Spleen (tissue), 11 donors: ENCODE results near the gene ROBO1. TPM values are rescaled to one million over a fixed set of nuclear protein-coding genes. Genes with fewer than 3 reads are reported as not detected.

ENCODE experiments used
- DNase-seq: peaks from one replicate; pipeline ENCODE4 v3.0.0-alpha.2; 2020
- H3K27ac ChIP-seq, 8 donors: fragments of 200-600 bp; sonication (generic) in 7 of 8; 1 replicate in 4 of 8; 2 replicates in 4 of 8; pipeline versions ENCODE4 v1.5.0 to v1.8.0; 2016 to 2021; ENCODE audit warnings: inconsistent platforms in 4 of 8, mild to moderate bottlenecking in 4 of 8, moderate library complexity in 1 of 8
- H3K27me3 ChIP-seq, 7 donors: fragments of 200-600 bp; sonication (generic) in 6 of 7; replicated peaks in 1 of 7; 1 replicate in 4 of 7; 2 replicates in 3 of 7; pipeline versions ENCODE4 v1.5.0 to v1.8.0; 2016 to 2021; ENCODE audit warnings: inconsistent platforms in 3 of 7, mild to moderate bottlenecking in 1 of 7
- H3K36me3 ChIP-seq, 6 donors: fragments of 200-600 bp; sonication (generic) in 5 of 6; 1 replicate in 4 of 6; 2 replicates in 2 of 6; pipeline versions ENCODE4 v1.5.0 to v1.8.0; 2016 to 2021; ENCODE audit warnings: inconsistent platforms in 2 of 6
- H3K4me1 ChIP-seq, 6 donors: fragments of 200-600 bp; sonication (generic) in 5 of 6; 1 replicate in 3 of 6; 2 replicates in 3 of 6; pipeline versions ENCODE4 v1.5.0 to v1.8.0; 2016 to 2021; ENCODE audit warnings: inconsistent platforms in 3 of 6
- H3K4me3 ChIP-seq, 8 donors: fragments of 200-600 bp; sonication (generic) in 7 of 8; 1 replicate in 4 of 8; 2 replicates in 4 of 8; pipeline versions ENCODE4 v1.5.0 to v1.8.0; 2016 to 2021; ENCODE audit warnings: inconsistent platforms in 4 of 8, mild to moderate bottlenecking in 4 of 8, moderate library complexity in 2 of 8
- H3K9me3 ChIP-seq, 8 donors: fragments of 200-600 bp; sonication (generic) in 7 of 8; 1 replicate in 4 of 8; 2 replicates in 4 of 8; pipeline versions ENCODE4 v1.5.0 to v1.8.0; 2016 to 2021; ENCODE audit warnings: inconsistent platforms in 4 of 8
- CTCF ChIP-seq, 11 experiments: fragments of 200-600 bp in 7 of 11; fragments of 450-650 bp in 4 of 11; sonication (generic) in 4 of 11; IDR thresholded peaks in 8 of 11; conservative IDR thresholded peaks in 3 of 11; 1 replicate in 7 of 11; 2 replicates in 4 of 11; pipeline versions ENCODE4 v1.4.0 to v1.8.0; 2016 to 2021; ENCODE audit warnings: antibody characterized with exemption in 11 of 11, inconsistent platforms in 4 of 11, mild to moderate bottlenecking in 1 of 11
- POLR2A ChIP-seq, 3 donors: fragments of 450-650 bp; IDR thresholded peaks; one replicate each; pipeline ENCODE4 v1.5.1; 2017; ENCODE audit warnings: antibody characterized with exemption in 3 of 3, mild to moderate bottlenecking in 1 of 3
- POLR2AphosphoS5 ChIP-seq, 3 donors: sonication (generic); formaldehyde crosslinking; IDR thresholded peaks; one replicate each; pipeline ENCODE4 v1.5.1; 2017; ENCODE audit warnings: antibody characterized with exemption in 3 of 3
- WGBS, 5 donors: extraction: QIAGEN DNeasy Blood & Tissue Kit in 3 of 5; methylation state at CpG; one replicate each; pipeline versions ENCODE4 v1.1.5 to v1.1.7; 2013 to 2018; 5-methylcytosine and 5-hydroxymethylcytosine counted together
- intact Hi-C: fragments of 100-400 bp; cut with DNase I; formaldehyde crosslinking; loops from one replicate; pipeline ENCODE4 v1.15.0; 2023; ENCODE audit warnings: low total_unique reads
- polyA plus RNA-seq, 3 donors: library from polyadenylated mRNA; stranded (reverse); fragments of 200-250 nt; gene quantifications; one replicate each; pipeline ENCODE4 v1.2.1, GENCODE V29; 2013
- total RNA-seq, 7 donors: library from RNA; depleted of rRNA in 3 of 7; stranded (reverse); fragments of >200 nt in 3 of 7; fragmentation: NEBNext Ultra II Directional in 4 of 7; extraction: Animal tissue kit (Norgen Biotek cat#: 25700) in 4 of 7; gene quantifications; one replicate each; pipeline versions ENCODE4 v1.1.0 to v1.2.1, GENCODE V29; 2016 to 2021
- donor health status: healthy with polysubstance abuse.
- donor health status: DM: no; HTN: no; CAD: no; lungs with moderate emphysema.
- donor health status: DM: no; HTN: no; CAD: no.
- donor health status: Bipolar disorder and iron deficiency.
- donor health status: healthy.
- donor health status: DM: no; HTN: no; CAD: no.
- donor health status: DM: yes; HTN: yes; CAD: no.

ROBO1 gene
- total and polyA plus RNA-seq, 10 donors = 3.4 to 37.3 (median 26.0) TPM

GRCh38 chr3:78830470-78830869, 937.3 kb downstream of the ROBO1 start:
- Histone ChIP-seq H3K9me3 (peaks cover 0 to 17% (median 4%) of the 10 kb centered on the region in 8 donors), H3K27ac (no peak overlapping the region), H3K4me3 (no peak overlapping the region), H3K36me3 (no peaks in the 10 kb centered on the region), H3K4me1 (no peaks in the 10 kb centered on the region), H3K27me3 (no peaks in the 10 kb centered on the region)
- intact Hi-C loops = no loop called here
- 30 to 57% (median 49%) methylated on average over 5 of the region's 5 CpGs for WGBS, 5 donors
- TF ChIP-seq CTCF (IDR thresholded peaks at IDR 0.05 in 8 of 11, conservative IDR thresholded peaks at IDR 0.05 in 3 of 11) (no peak), POLR2A (IDR thresholded peaks at IDR 0.05) (no peak), POLR2AphosphoS5 (IDR thresholded peaks at IDR 0.05) (no peak)
- DNase-seq = no peak

- Histone ChIP-seq H3K27ac (no peak overlapping the region), H3K4me3 (no peak overlapping the region), H3K9me3 (peaks cover 0 to 17% (median 4%) of the 10 kb centered on the region in 8 donors), H3K27me3 (no peaks in the 10 kb centered on the region), H3K4me1 (no peaks in the 10 kb centered on the region), H3K36me3 (no peaks in the 10 kb centered on the region)
- no peak for TF ChIP-seq CTCF (IDR thresholded peaks at IDR 0.05 in 8 of 11, conservative IDR thresholded peaks at IDR 0.05 in 3 of 11)
- TF ChIP-seq POLR2A (IDR thresholded peaks at IDR 0.05) = no peak
- no peak for TF ChIP-seq POLR2AphosphoS5 (IDR thresholded peaks at IDR 0.05)
- DNase-seq = no peak
- intact Hi-C loops = no loop called here
- WGBS, 5 donors = 66 to 93% (median 87%) methylated on average over 4 of the region's 4 CpGs
Observed at GRCh38 chr3:78827618-78828017, 940.2 kb downstream of the ROBO1 start.

- Histone ChIP-seq H3K9me3 (peaks cover 0 to 11% (median 3%) of the 10 kb centered on the region in 8 donors), H3K27me3 (no peaks in the 10 kb centered on the region), H3K4me1 (no peaks in the 10 kb centered on the region), H3K4me3 (no peak overlapping the region), H3K27ac (no peak overlapping the region), H3K36me3 (no peaks in the 10 kb centered on the region)
- no peak for TF ChIP-seq CTCF (IDR thresholded peaks at IDR 0.05 in 8 of 11, conservative IDR thresholded peaks at IDR 0.05 in 3 of 11)
- no peak for TF ChIP-seq POLR2A (IDR thresholded peaks at IDR 0.05)
- no peak for TF ChIP-seq POLR2AphosphoS5 (IDR thresholded peaks at IDR 0.05)
- intact Hi-C loops = no loop called here
- DNase-seq = no peak
Observed at GRCh38 chr3:78825858-78826215, 942.0 kb downstream of the ROBO1 start.

- Histone ChIP-seq H3K27me3 (no peaks in the 10 kb centered on the region), H3K9me3 (peaks cover 0 to 6% (median under 1%) of the 10 kb centered on the region in 8 donors), H3K4me3 (no peak overlapping the region), H3K27ac (no peak overlapping the region), H3K36me3 (no peaks in the 10 kb centered on the region), H3K4me1 (no peaks in the 10 kb centered on the region)
- intact Hi-C loops = no loop called here
- no peak for TF ChIP-seq POLR2A (IDR thresholded peaks at IDR 0.05)
- no peak for TF ChIP-seq POLR2AphosphoS5 (IDR thresholded peaks at IDR 0.05)
- no peak for TF ChIP-seq CTCF (IDR thresholded peaks at IDR 0.05 in 8 of 11, conservative IDR thresholded peaks at IDR 0.05 in 3 of 11)
- WGBS, 5 donors = 61 to 74% (median 67%) methylated on average over 5 of the region's 5 CpGs
- DNase-seq = no peak
Observed at GRCh38 chr3:78825118-78825857, 942.5 kb downstream of the ROBO1 start.
